GM12878 (cell line): ENCODE measurements around the gene DEXI. TPM values are rescaled to one million over a fixed set of nuclear protein-coding genes. Genes with fewer than 3 reads are reported as not detected.

Experiments
- ATAC-seq: fragments of 200-7000 bp; cut with Tn5 transposase; 3 replicates; pipeline ENCODE4 v1.9.1; 2020; ENCODE audit warnings: mild to moderate bottlenecking, moderate library complexity
- BruUV-seq: library from RNA; stranded (reverse); fragments of 400-500 nt; replicated peaks from 2 replicates; lab custom pipeline; 2021; lab: Mats Ljungman, UMichigan
- CTCF ChIA-PET: fragments of 300-600 bp; sonication (Branson Sonifier 250); formaldehyde crosslinking; extraction: SDS; loops from one replicate; lab custom pipeline; 2021; ENCODE audit warnings: inconsistent platforms; lab: Yijun Ruan, JAX
- POLR2A ChIA-PET: fragments of 350-600 bp; formaldehyde crosslinking; extraction: SDS; loops from one replicate; lab custom pipeline; 2021; ENCODE audit warnings: inconsistent platforms; lab: Charles Lee
- RAD21 ChIA-PET: fragments of 300-600 bp; sonication (Branson Sonifier 250); formaldehyde crosslinking; loops from one replicate; lab custom pipeline; 2023; ENCODE audit warnings: antibody characterized with exemption; ENCODE audit not compliant: unreplicated experiment; lab: Charles Lee
- SMC1A ChIA-PET: fragments of 300-600 bp; sonication (Branson Sonifier 250); formaldehyde crosslinking; loops from one replicate; lab custom pipeline; 2023; ENCODE audit not compliant: unreplicated experiment, uncharacterized antibody; lab: Charles Lee
- DNase-seq: peaks from one replicate; pipeline ENCODE4 v3.0.0-alpha.2; 2011; ENCODE audit warnings: low read depth, low spot score
- FAIRE-seq: peaks from 3 replicates; lab custom pipeline; 2011; peaks lifted over from hg19 to GRCh38; lab: Jason Lieb, UNC
- H2AFZ ChIP-seq: 2 replicates; pipeline ENCODE4 v1.6.0; 2011; ENCODE audit warnings: low read depth, low read length, control low read depth; ENCODE audit not compliant: control insufficient read depth
- H3K27ac ChIP-seq: 2 replicates; pipeline ENCODE4 v1.5.1; 2011; ENCODE audit warnings: control low read depth; ENCODE audit not compliant: control insufficient read depth, insufficient read depth
- H3K27me3 ChIP-seq, 2 experiments: replicated peaks in 1 of 2; 2 replicates each; pipeline versions ENCODE4 v1.6.0 to v1.6.1; 2011; ENCODE audit warnings: low read length in 1 of 2; ENCODE audit not compliant: control insufficient read depth in 2 of 2, insufficient read depth in 2 of 2
- H3K36me3 ChIP-seq, 2 experiments: 2 replicates each; pipeline ENCODE4 v1.5.1; 2011; ENCODE audit warnings: low read length in 1 of 2; ENCODE audit not compliant: control insufficient read depth in 2 of 2, insufficient read depth in 2 of 2
- H3K4me1 ChIP-seq: 2 replicates; pipeline ENCODE4 v1.6.1; 2011; ENCODE audit warnings: mild to moderate bottlenecking, low read length, moderate library complexity, mixed read lengths; ENCODE audit not compliant: control insufficient read depth, insufficient read depth
- H3K4me2 ChIP-seq: 2 replicates; pipeline ENCODE4 v1.6.0; 2011; ENCODE audit warnings: control low read depth; ENCODE audit not compliant: control insufficient read depth, insufficient read depth
- H3K4me3 ChIP-seq: fragments of 200-600 bp; sonication (generic); 2 replicates; pipeline ENCODE4 v1.5.1; 2016
- H3K79me2 ChIP-seq: 2 replicates; pipeline ENCODE4 v1.6.0; 2011; ENCODE audit warnings: low read length; ENCODE audit not compliant: control insufficient read depth, insufficient read depth
- H3K9ac ChIP-seq: 2 replicates; pipeline ENCODE4 v1.8.0; 2011; ENCODE audit warnings: low read length, control low read depth, mixed read lengths; ENCODE audit not compliant: control insufficient read depth, insufficient read depth
- H3K9me3 ChIP-seq: replicated peaks from 3 replicates; pipeline ENCODE4 v1.5.1; 2011; ENCODE audit warnings: mild to moderate bottlenecking, low read length; ENCODE audit not compliant: control insufficient read depth, insufficient read depth
- H4K20me1 ChIP-seq: 2 replicates; pipeline ENCODE4 v1.6.0; 2011; ENCODE audit not compliant: control insufficient read depth, insufficient read depth
- CBFB ChIP-seq: IDR thresholded peaks from 2 replicates; pipeline ENCODE4 v1.6.1; 2016; ENCODE audit warnings: antibody characterized with exemption, low read depth
- MXI1 ChIP-seq: fragments of 150-350 bp; IDR thresholded peaks from 2 replicates; pipeline ENCODE4 v1.6.1; 2011; ENCODE audit warnings: low read depth, mild to moderate bottlenecking, inconsistent platforms, low read length, improper control_type of control experiment
- PAX8 ChIP-seq: fragments of 450-650 bp; IDR thresholded peaks from 2 replicates; pipeline ENCODE4 v1.6.1; 2017; ENCODE audit warnings: mild to moderate bottlenecking, moderate library complexity
- POLR2A ChIP-seq: IDR thresholded peaks from 2 replicates; pipeline ENCODE4 v1.6.1; 2011; ENCODE audit warnings: low read depth, mild to moderate bottlenecking, low read length
- ZBTB33 ChIP-seq: fragments of 450-650 bp; IDR thresholded peaks from 2 replicates; pipeline ENCODE4 v1.6.1; 2017; ENCODE audit warnings: mild to moderate bottlenecking
- WGBS: methylation state at CpG from one replicate; pipeline ENCODE4 v1.1.6; 2016; ENCODE audit warnings: low lambda C conversion rate; ENCODE audit not compliant: insufficient replicate concordance, insufficient coverage; ENCODE audit errors: missing lambda C conversion rate; 5-methylcytosine and 5-hydroxymethylcytosine counted together
- in situ Hi-C: fragments of 300-500 bp; cut with MboI; formaldehyde crosslinking; loops from 9 replicates; pipeline ENCODE4 v1.14.3; 2018; ENCODE audit warnings: mixed read lengths
- intact Hi-C: fragments of 100-400 bp; cut with micrococcal nuclease; formaldehyde crosslinking; loops from one replicate; pipeline ENCODE4 v1.14.2; 2022; ENCODE audit not compliant: unreplicated experiment
- polyA plus RNA-seq, 11 experiments: library from polyadenylated mRNA; depleted of rRNA in 4 of 11; unstranded in 6 of 11; stranded (reverse) in 5 of 11; fragments of >200 nt; fragmentation: Nextera tagmentation in 4 of 11; fragmentation: Illumina TruSeq in 1 of 11; extraction: Ambion mirVana in 4 of 11; extraction: Trizol in 1 of 11; gene quantifications; 1 replicate in 1 of 11; 2 replicates in 10 of 11; pipeline versions ENCODE4 v1.2.1 to v1.2.3, GENCODE V29; 2011 to 2016; ENCODE audit warnings: inconsistent platforms in 2 of 11, missing spikeins in 2 of 11, low read depth in 1 of 11
- total RNA-seq, 4 experiments: library from RNA; depleted of rRNA in 3 of 4; stranded (reverse); fragments of >200 nt in 3 of 4; fragmentation: Illumina TruSeq in 1 of 4; extraction: Trizol in 1 of 4; gene quantifications; 2 replicates each; pipeline versions ENCODE4 v1.2.1 to v1.2.3, GENCODE V29; 2013 to 2021

DEXI gene
- total and polyA plus RNA-seq, 10 of the 15 experiments (the other 5 are each of a cell fraction or from before 2014, with no cell fraction given) = 1.4 to 26.3 (median 18.4) TPM

- in situ Hi-C loops (no loop called here), intact Hi-C loops (no loop called here)
- no TSS peak for BruUV-seq
- FAIRE-seq = no peak
- H3K27me3 ChIP-seq = no peaks in the 10 kb centered on the region
- no peaks in the 10 kb centered on the region for H4K20me1 ChIP-seq
- no peak overlapping the region for H3K27ac ChIP-seq
- ChIA-PET POLR2A (interaction anchor here (0.5 to 2.8 kb wide), 5 partner anchors 8 to 149 kb away, joined by 3 to 10 read pairs (median 3); no protein-coding TSS in a partner anchor), RAD21 (no interaction called here), CTCF (interaction anchor here (0.9 to 3.1 kb wide), 4 partner anchors 25 to 407 kb away, joined by 3 to 13 read pairs (median 4); no protein-coding TSS in a partner anchor), SMC1A (interaction anchor here (0.9 to 1.9 kb wide), 4 partner anchors 9 to 47 kb away, joined by 3 to 9 read pairs (median 4); no protein-coding TSS in a partner anchor)
- H3K36me3 ChIP-seq = peaks cover 38 to 39% of the 10 kb centered on the region in 2 experiments
- TF ChIP-seq PAX8 = no peak
- no peak for TF ChIP-seq CBFB
- no peak for TF ChIP-seq ZBTB33
- TF ChIP-seq MXI1 = no peak
- peak; percentile 37; the same call in 1 of the 2 replicates for TF ChIP-seq POLR2A
- H3K4me2 ChIP-seq = no peak overlapping the region
- no peaks in the 10 kb centered on the region for H3K9me3 ChIP-seq
- no peak overlapping the region for H3K4me3 ChIP-seq
- no peak for ATAC-seq
- no peaks in the 10 kb centered on the region for H3K79me2 ChIP-seq
- no peak overlapping the region for H2AFZ ChIP-seq
- 91% methylated on average over 14 of the region's 14 CpGs for WGBS
- no peak for DNase-seq
- no peak overlapping the region for H3K9ac ChIP-seq
- H3K4me1 ChIP-seq = peaks cover 7% of the 10 kb centered on the region
Observed at GRCh38 chr16:10922328-10923145, 19.7 kb downstream of the DEXI start.
